ENCODE results near the gene ZNRF2.

Gene ZNRF2

GRCh38 chr7:30351724-30352123 lies 67.3 kb downstream of the ZNRF2 start:
- TF ChIP-seq CTCF (IDR thresholded peaks at IDR 0.05; ENCODE audit: insufficient read depth, low read length, poor library complexity, severe bottlenecking) (no peak), EZH2phosphoT487 (conservative IDR thresholded peaks at IDR 0.05; ENCODE audit: low read length) (no peak)
- no peak overlapping the region for H3K4me3 ChIP-seq (ENCODE audit: insufficient read depth, low read length, poor library complexity, severe bottlenecking)
- peaks cover 5% of the 10 kb centered on the region; the same call in 1 of the 2 replicates for H3K36me3 ChIP-seq (ENCODE audit: low read length)
- H3K9me2 ChIP-seq (replicated peaks; ENCODE audit: insufficient read depth, low read length) = no peaks in the 10 kb centered on the region
- no peaks in the 10 kb centered on the region for H3K9me3 ChIP-seq (ENCODE audit: insufficient read depth, low read length)
- H3K27me3 ChIP-seq (ENCODE audit: low read length) = no peaks in the 10 kb centered on the region
- H3F3A ChIP-seq (ENCODE audit: insufficient read depth) = peaks cover 26% of the 10 kb centered on the region
- H2AFZ ChIP-seq (ENCODE audit: low read depth, low read length, severe bottlenecking) = no peak overlapping the region
- peaks cover 19% of the 10 kb centered on the region; the same call in 1 of the 2 replicates for H4K20me1 ChIP-seq (ENCODE audit: low read depth, low read length)
- H3K4me2 ChIP-seq (ENCODE audit: low read depth, low read length, poor library complexity, severe bottlenecking) = no peak overlapping the region
- H3K79me2 ChIP-seq (ENCODE audit: insufficient read depth, low read length) = peaks cover 89% of the 10 kb centered on the region
- H3K9ac ChIP-seq (ENCODE audit: low read length) = no peak overlapping the region
- no peak overlapping the region for H3K27ac ChIP-seq (ENCODE audit: low read depth, low read length)

- H3K9ac ChIP-seq (ENCODE audit: low read length) = no peak overlapping the region
- peaks cover 23% of the 10 kb centered on the region for H3F3A ChIP-seq (ENCODE audit: insufficient read depth)
- no peak overlapping the region for H2AFZ ChIP-seq (ENCODE audit: low read depth, low read length, severe bottlenecking)
- H3K36me3 ChIP-seq (ENCODE audit: low read length) = peaks cover 9% of the 10 kb centered on the region
- H3K9me2 ChIP-seq (replicated peaks; ENCODE audit: insufficient read depth, low read length) = no peaks in the 10 kb centered on the region
- TF ChIP-seq EZH2phosphoT487 (conservative IDR thresholded peaks at IDR 0.05; ENCODE audit: low read length) (no peak), CTCF (IDR thresholded peaks at IDR 0.05; ENCODE audit: insufficient read depth, low read length, poor library complexity, severe bottlenecking) (peak; percentile 34)
- H3K27ac ChIP-seq (ENCODE audit: low read depth, low read length) = no peak overlapping the region
- H3K27me3 ChIP-seq (ENCODE audit: low read length) = no peaks in the 10 kb centered on the region
- no peak overlapping the region for H3K4me3 ChIP-seq (ENCODE audit: insufficient read depth, low read length, poor library complexity, severe bottlenecking)
- peaks cover 84% of the 10 kb centered on the region for H3K79me2 ChIP-seq (ENCODE audit: insufficient read depth, low read length)
- peaks cover 19% of the 10 kb centered on the region; the same call in 1 of the 2 replicates for H4K20me1 ChIP-seq (ENCODE audit: low read depth, low read length)
- H3K9me3 ChIP-seq (ENCODE audit: insufficient read depth, low read length) = no peaks in the 10 kb centered on the region
- H3K4me2 ChIP-seq (ENCODE audit: low read depth, low read length, poor library complexity, severe bottlenecking) = no peak overlapping the region
Measured at GRCh38 chr7:30352169-30352568, 67.8 kb downstream of the ZNRF2 start.

- H3K27me3 ChIP-seq (ENCODE audit: low read length) = no peaks in the 10 kb centered on the region
- H3K36me3 ChIP-seq (ENCODE audit: low read length) = peaks cover 23% of the 10 kb centered on the region
- peaks cover 20% of the 10 kb centered on the region for H3F3A ChIP-seq (ENCODE audit: insufficient read depth)
- H4K20me1 ChIP-seq (ENCODE audit: low read depth, low read length) = peaks cover 19% of the 10 kb centered on the region; the same call in 1 of the 2 replicates
- no peak overlapping the region for H3K4me2 ChIP-seq (ENCODE audit: low read depth, low read length, poor library complexity, severe bottlenecking)
- no peak overlapping the region for H3K27ac ChIP-seq (ENCODE audit: low read depth, low read length)
- no peak overlapping the region for H2AFZ ChIP-seq (ENCODE audit: low read depth, low read length, severe bottlenecking)
- H3K4me3 ChIP-seq (ENCODE audit: insufficient read depth, low read length, poor library complexity, severe bottlenecking) = no peak overlapping the region
- TF ChIP-seq EZH2phosphoT487 (conservative IDR thresholded peaks at IDR 0.05; ENCODE audit: low read length) (no peak), CTCF (IDR thresholded peaks at IDR 0.05; ENCODE audit: insufficient read depth, low read length, poor library complexity, severe bottlenecking) (no peak)
- peaks cover 71% of the 10 kb centered on the region for H3K79me2 ChIP-seq (ENCODE audit: insufficient read depth, low read length)
- H3K9me3 ChIP-seq (ENCODE audit: insufficient read depth, low read length) = no peaks in the 10 kb centered on the region
- H3K9ac ChIP-seq (ENCODE audit: low read length) = no peak overlapping the region
- H3K9me2 ChIP-seq (replicated peaks; ENCODE audit: insufficient read depth, low read length) = no peaks in the 10 kb centered on the region
Measured at GRCh38 chr7:30353532-30353931, 69.1 kb downstream of the ZNRF2 start.

All from SU-DHL-6 (cell line).